Measurements from ENCODE around the gene HES5. TPM values are rescaled to one million over a fixed set of nuclear protein-coding genes. Genes with fewer than 3 reads are reported as not detected.

The HES5 gene
- total and polyA plus RNA-seq, 2 experiments from 2014 or later, result 0.16 to 0.21 TPM

DNA sequence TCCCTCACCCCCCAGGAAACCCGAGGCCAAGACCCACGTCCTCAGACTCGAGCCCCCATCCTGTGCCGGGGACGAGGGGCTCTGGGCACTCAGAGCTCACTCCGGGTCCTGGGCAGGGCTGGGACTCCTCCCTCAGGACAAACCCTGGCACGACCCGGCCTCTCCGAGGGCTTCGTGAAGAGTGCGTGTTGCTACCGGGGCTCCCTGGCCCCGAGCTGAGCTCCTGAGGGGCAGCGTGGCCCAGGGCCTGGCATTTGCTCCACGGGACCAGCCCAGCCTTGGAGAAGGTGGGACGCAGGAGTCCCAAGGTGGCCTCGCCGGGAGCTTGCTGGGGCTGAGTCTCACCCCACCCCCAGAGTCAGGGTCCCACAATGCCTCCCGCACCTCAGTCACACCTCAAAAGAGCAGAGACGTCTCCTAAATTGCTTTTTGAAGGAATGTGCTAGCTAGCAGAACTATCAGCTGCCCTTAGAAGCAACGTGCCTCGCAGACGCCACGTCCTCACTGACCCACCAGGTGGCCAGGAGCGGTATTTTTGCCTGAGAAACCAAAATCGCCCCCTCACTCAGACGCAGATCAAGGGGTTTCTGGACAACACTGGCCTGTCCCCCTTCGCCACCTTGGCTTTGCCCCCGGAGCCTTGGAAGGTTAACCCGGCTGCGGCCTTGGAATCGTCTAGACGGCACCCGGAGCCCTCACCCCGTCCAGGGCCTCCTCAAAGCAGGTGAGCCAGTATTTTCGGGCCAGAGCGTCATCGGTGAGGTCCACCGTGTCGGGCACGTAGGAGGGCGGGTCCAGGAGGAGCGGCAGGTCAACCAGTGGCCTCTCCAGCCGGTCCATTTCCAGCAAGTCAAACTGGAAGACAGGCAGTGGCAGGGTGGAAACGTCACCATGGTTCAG, 14.9 kb downstream of the HES5 start:
- TF ChIP-seq STAT1 (IDR thresholded peaks at IDR 0.05; ENCODE audit: unreplicated experiment), result no peak
- TF ChIP-seq, protein P1, sequence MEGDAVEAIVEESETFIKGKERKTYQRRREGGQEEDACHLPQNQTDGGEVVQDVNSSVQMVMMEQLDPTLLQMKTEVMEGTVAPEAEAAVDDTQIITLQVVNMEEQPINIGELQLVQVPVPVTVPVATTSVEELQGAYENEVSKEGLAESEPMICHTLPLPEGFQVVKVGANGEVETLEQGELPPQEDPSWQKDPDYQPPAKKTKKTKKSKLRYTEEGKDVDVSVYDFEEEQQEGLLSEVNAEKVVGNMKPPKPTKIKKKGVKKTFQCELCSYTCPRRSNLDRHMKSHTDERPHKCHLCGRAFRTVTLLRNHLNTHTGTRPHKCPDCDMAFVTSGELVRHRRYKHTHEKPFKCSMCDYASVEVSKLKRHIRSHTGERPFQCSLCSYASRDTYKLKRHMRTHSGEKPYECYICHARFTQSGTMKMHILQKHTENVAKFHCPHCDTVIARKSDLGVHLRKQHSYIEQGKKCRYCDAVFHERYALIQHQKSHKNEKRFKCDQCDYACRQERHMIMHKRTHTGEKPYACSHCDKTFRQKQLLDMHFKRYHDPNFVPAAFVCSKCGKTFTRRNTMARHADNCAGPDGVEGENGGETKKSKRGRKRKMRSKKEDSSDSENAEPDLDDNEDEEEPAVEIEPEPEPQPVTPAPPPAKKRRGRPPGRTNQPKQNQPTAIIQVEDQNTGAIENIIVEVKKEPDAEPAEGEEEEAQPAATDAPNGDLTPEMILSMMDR (conservative IDR thresholded peaks at IDR 0.05; ENCODE audit: low read depth in 2 of 2), result peak in 1 of 2 experiments; percentile 21; a peak in 1 of 4 replicates
- H3K27ac ChIP-seq (ENCODE audit: low read depth), result no peak overlapping the region
- Mint-ChIP-seq H3K36me3 (ENCODE audit: low read depth) (peaks cover 30% of the 10 kb centered on the region), H3K27me3 (ENCODE audit: insufficient read depth, low read depth, poor library complexity) (peaks cover 1% of the 10 kb centered on the region), H3K27ac (no peak overlapping the region), H3K9me3 (no peaks in the 10 kb centered on the region), H3K4me1 (no peaks in the 10 kb centered on the region), H3K4me3 (no peak overlapping the region)
- H3K36me3 ChIP-seq (ENCODE audit: insufficient read depth), result no peaks in the 10 kb centered on the region; the same call in 1 of the 2 replicates
- ATAC-seq (peak; percentile 22; the same call in 2 of the 3 replicates), DNase-seq (ENCODE audit: low spot score) (peak; percentile 49)
- no peaks in the 10 kb centered on the region for H3K27me3 ChIP-seq (ENCODE audit: insufficient read depth)
- no peaks in the 10 kb centered on the region for H3K9me2 ChIP-seq (ENCODE audit: insufficient read depth)
- no peaks in the 10 kb centered on the region; the same call in 1 of the 2 replicates for H4K20me1 ChIP-seq (replicated peaks; ENCODE audit: insufficient read depth)
- H3K4me2 ChIP-seq, result no peak overlapping the region
- H3F3A ChIP-seq (replicated peaks; ENCODE audit: low read depth), result no peaks in the 10 kb centered on the region
- H3K4me3 ChIP-seq, result no peak overlapping the region
- no peak overlapping the region for H2AFZ ChIP-seq
- no peaks in the 10 kb centered on the region for H3K79me2 ChIP-seq (replicated peaks; ENCODE audit: insufficient read depth)
- H3K4me1 ChIP-seq (ENCODE audit: insufficient read depth), result no peaks in the 10 kb centered on the region

DNA sequence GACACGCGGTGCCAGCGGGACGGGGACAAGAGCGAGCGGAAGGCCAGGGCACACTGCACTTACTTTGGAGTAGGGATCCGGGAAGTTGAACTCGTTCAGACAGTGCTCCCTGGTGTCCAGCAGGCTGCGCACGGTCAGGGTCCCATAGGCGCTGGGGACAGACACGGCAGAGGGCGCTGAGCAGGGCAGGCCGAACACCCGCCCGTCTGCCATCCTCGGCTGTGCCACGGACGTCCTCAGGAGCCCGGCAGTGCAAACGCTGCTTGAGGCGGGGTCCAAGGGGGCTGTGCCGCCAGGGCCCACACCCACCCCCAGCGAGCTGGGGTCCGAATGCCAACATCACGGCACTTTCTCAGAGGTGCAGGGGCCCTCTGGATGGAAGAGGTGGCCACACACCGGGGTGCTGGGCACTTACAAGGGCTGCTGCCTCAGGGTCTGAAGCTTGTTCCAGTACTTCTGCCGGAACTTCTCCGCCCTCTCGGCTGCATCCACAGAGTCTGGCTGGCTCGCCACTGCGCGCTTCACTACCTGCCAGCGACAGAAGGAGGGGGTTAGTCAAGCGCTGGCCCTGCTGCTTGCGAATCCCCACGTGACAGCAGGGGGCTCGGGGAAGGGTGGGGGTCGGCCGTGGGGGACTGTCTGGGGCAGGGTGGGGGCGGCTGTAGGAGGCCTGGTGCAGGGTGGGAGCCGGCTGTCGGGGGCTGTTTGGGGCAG, 16.0 kb downstream of the HES5 start:
- DNase-seq (ENCODE audit: low spot score) (no peak), ATAC-seq (no peak)
- no peaks in the 10 kb centered on the region for H3K4me1 ChIP-seq (ENCODE audit: insufficient read depth)
- Mint-ChIP-seq H3K27me3 (ENCODE audit: insufficient read depth, low read depth, poor library complexity) (peaks cover 3% of the 10 kb centered on the region), H3K4me3 (no peak overlapping the region), H3K4me1 (no peaks in the 10 kb centered on the region), H3K36me3 (ENCODE audit: low read depth) (peaks cover 30% of the 10 kb centered on the region), H3K27ac (no peak overlapping the region), H3K9me3 (no peaks in the 10 kb centered on the region)
- H4K20me1 ChIP-seq (replicated peaks; ENCODE audit: insufficient read depth), result no peaks in the 10 kb centered on the region; the same call in 1 of the 2 replicates
- no peaks in the 10 kb centered on the region for H3K27me3 ChIP-seq (ENCODE audit: insufficient read depth)
- H3K36me3 ChIP-seq (ENCODE audit: insufficient read depth), result no peaks in the 10 kb centered on the region; the same call in 1 of the 2 replicates
- TF ChIP-seq STAT1 (IDR thresholded peaks at IDR 0.05; ENCODE audit: unreplicated experiment) (no peak), ZNF331 (CRISPR knock-in tag; IDR thresholded peaks at IDR 0.05; ENCODE audit: low read depth) (no peak), CREB1 (CRISPR knock-in tag; IDR thresholded peaks at IDR 0.05; ENCODE audit: low read depth) (no peak), JUNB (IDR thresholded peaks at IDR 0.05; ENCODE audit: unreplicated experiment) (no peak)
- TF ChIP-seq, protein P2, sequence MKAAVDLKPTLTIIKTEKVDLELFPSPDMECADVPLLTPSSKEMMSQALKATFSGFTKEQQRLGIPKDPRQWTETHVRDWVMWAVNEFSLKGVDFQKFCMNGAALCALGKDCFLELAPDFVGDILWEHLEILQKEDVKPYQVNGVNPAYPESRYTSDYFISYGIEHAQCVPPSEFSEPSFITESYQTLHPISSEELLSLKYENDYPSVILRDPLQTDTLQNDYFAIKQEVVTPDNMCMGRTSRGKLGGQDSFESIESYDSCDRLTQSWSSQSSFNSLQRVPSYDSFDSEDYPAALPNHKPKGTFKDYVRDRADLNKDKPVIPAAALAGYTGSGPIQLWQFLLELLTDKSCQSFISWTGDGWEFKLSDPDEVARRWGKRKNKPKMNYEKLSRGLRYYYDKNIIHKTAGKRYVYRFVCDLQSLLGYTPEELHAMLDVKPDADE (IDR thresholded peaks at IDR 0.05), result no peak
- TF ChIP-seq, protein P3, sequence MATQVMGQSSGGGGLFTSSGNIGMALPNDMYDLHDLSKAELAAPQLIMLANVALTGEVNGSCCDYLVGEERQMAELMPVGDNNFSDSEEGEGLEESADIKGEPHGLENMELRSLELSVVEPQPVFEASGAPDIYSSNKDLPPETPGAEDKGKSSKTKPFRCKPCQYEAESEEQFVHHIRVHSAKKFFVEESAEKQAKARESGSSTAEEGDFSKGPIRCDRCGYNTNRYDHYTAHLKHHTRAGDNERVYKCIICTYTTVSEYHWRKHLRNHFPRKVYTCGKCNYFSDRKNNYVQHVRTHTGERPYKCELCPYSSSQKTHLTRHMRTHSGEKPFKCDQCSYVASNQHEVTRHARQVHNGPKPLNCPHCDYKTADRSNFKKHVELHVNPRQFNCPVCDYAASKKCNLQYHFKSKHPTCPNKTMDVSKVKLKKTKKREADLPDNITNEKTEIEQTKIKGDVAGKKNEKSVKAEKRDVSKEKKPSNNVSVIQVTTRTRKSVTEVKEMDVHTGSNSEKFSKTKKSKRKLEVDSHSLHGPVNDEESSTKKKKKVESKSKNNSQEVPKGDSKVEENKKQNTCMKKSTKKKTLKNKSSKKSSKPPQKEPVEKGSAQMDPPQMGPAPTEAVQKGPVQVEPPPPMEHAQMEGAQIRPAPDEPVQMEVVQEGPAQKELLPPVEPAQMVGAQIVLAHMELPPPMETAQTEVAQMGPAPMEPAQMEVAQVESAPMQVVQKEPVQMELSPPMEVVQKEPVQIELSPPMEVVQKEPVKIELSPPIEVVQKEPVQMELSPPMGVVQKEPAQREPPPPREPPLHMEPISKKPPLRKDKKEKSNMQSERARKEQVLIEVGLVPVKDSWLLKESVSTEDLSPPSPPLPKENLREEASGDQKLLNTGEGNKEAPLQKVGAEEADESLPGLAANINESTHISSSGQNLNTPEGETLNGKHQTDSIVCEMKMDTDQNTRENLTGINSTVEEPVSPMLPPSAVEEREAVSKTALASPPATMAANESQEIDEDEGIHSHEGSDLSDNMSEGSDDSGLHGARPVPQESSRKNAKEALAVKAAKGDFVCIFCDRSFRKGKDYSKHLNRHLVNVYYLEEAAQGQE (IDR thresholded peaks at IDR 0.05; ENCODE audit: unreplicated experiment), result no peak
- H3K4me3 ChIP-seq, result no peak overlapping the region
- no peak overlapping the region for H2AFZ ChIP-seq
- no peaks in the 10 kb centered on the region for H3F3A ChIP-seq (replicated peaks; ENCODE audit: low read depth)
- H3K9me2 ChIP-seq (ENCODE audit: insufficient read depth), result no peaks in the 10 kb centered on the region
- no peak overlapping the region for H3K27ac ChIP-seq (ENCODE audit: low read depth)
- no peak overlapping the region for H3K4me2 ChIP-seq
- H3K79me2 ChIP-seq (replicated peaks; ENCODE audit: insufficient read depth), result no peaks in the 10 kb centered on the region
